ENCODE results near the gene THBS2.
"Not testable (repeated sequence)": the region's sequence is repeated elsewhere in the genome, so short reads cannot be mapped to it uniquely, and the experiment has no call there.

THBS2 gene

GRCh38 chr6:169271877-169272216, 18.2 kb upstream of the THBS2 start:
- DNase-seq (ENCODE audit: low read depth in 2 of 2) = no peak

DNA sequence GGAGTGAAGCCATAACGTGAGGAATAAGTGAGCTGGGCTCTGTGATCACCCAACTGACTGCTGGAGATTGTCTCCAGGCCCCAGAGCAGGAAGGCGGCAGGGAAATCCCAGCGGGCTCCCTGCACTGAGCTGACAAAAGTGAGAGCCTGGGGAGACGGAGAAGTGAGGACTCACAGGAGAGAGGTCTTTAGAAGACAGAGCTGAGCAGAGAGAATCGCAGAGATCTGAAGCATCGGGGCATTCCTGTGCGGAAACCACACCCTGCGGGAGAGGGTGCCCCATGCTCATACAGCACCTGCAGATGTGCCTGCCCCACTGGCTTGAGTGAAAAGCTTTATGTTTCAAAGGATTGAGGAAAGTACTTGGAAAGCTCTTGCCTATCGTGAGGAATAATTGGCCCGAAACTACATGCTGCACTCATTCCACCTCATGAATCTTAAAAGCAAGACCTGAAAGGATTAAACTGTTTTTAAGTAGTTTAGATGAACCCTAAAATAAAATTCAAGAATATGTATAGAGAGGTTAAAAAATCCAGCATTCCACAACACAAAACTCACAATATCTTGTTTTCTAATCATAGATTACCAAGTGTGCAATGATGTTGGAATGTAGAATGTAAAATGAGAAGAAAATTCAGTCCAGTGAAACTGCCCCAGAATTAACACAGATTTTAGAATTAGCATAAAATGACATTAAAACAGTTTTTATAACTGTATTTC, 17.7 kb upstream of the THBS2 start:
- DNase-seq (ENCODE audit: low read depth in 2 of 2) = no peak

- not testable (repeated sequence) for DNase-seq (ENCODE audit: low read depth in 2 of 2)
Measured at GRCh38 chr6:169270077-169270380, 16.4 kb upstream of the THBS2 start.

- no peak for DNase-seq (ENCODE audit: low read depth in 2 of 2)
Measured at GRCh38 chr6:169269180-169270076, 15.8 kb upstream of the THBS2 start.

- DNase-seq (ENCODE audit: low read depth in 2 of 2) = no peak
Measured at GRCh38 chr6:169268276-169268675, 14.6 kb upstream of the THBS2 start.

DNA sequence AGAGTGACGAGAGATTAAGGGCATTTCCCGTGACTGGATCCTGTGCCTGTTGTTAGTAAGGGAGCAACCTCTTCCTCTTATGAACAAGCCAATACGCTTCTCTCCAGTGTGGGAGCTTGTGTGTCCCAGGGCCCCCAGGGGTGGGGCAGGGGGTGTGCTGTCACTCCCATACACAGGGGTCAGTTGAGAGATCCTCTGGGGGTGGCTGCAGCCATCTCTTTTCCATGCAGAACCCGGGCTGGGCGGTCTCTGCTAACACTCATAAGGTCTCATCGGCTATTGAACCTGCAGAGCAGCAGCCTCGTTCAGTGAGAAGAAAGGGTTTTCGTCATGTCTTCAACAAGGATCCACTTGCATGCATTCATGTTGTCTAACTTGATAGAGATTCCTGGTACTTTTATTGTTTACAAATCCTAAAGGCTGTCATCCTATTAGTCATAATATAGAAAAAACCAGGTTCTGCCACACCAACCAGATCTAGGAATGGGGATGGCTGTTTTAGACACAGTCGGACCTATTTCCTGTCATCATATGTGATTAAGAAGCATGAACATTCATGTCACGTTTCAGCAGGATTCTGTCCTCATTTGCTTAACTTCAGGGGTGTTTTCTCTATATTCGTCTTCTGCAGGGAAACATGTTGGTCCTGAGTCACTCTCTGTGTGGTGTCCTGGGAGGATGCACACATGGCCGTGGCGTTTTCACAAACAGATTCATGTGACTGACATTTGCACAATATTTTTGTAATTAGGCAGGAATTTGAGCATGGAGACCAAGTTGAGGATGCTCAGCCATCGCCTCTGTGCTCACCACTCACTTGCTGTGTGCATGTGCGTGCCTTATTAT, 13.3 kb upstream of the THBS2 start:
- no peak for DNase-seq (ENCODE audit: low read depth in 2 of 2)

- DNase-seq (ENCODE audit: low read depth in 2 of 2) = no peak
Measured at GRCh38 chr6:169266261-169266660, 12.6 kb upstream of the THBS2 start.

DNA sequence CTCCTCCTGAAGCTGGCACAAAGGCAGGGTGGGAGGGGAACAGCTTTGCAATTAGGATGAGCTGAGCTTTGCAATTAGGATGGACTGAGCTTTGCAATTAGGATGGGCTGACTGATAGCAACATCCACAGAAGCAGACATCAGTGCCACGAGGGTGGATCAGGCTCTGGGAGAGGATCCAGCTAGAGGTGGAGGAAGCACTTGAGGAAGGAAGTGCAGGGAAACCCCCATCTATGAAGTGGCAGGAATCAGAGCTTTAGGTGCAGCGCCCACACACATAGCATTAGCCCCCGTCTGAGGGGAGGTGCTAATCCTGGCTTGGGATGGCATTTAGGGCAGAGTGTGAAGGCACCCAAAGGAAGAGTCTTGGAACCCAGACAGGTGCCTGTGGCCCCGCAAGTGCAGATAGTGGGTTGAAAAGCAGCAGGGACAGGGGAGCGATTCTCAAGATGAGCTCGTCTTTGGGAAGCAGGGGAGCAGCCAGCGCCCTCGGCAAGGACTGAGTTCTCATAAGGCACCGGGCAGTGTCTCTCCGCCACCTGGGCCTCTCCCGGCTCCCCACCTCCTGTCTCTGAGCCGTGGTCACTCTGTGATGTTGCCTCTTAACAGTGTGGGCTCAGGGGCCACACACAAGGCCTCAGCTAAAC, 12.0 kb upstream of the THBS2 start:
- DNase-seq (ENCODE audit: low read depth in 2 of 2) = no peak

DNA sequence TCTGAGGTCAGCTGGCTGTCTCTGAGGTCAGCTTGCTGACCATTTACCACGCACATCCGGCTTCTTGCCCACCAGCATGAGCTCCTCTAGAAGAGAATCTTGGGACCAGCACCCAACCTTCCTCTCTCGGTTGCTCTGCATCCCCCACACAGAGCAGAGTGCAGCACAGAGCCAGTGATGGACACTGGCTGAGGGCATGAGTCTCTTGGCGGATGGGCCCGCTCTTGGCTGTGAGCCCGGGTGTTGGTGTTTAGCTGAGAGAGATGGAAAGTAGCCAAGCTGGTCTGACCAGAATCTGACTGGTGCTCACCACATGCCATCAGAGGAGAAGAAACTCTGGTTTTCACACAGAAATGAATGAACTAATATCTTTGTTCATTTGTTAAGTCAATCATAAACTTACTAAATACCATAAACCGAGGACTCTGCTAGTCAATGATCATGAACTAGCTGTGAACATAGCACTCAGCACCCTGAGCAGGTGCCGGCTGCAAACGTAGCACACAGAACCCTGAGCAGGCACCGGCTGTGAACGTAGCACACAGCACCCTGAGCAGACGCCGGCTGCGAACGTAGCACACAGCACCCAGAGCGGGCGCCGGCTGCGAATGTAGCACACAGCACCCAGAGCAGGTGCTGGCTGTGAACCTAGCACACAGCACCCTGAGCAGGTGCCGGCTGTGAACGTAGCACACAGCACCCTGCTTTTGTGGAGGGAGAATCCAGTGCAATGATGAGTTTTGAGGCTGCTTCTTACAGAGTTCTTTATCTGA, 10.4 kb upstream of the THBS2 start:
- no peak for DNase-seq (ENCODE audit: low read depth in 2 of 2)

GRCh38 chr6:169263374-169263773, 9.7 kb upstream of the THBS2 start:
- no peak for DNase-seq (ENCODE audit: low read depth in 2 of 2)

GRCh38 chr6:169262602-169263001, 9.0 kb upstream of the THBS2 start:
- not testable (repeated sequence) for DNase-seq (ENCODE audit: low read depth in 2 of 2)

- DNase-seq (ENCODE audit: low read depth in 2 of 2) = no peak
Measured at GRCh38 chr6:169256518-169256917, 2.9 kb upstream of the THBS2 start.

GRCh38 chr6:169256061-169256460, 2.4 kb upstream of the THBS2 start:
- DNase-seq (ENCODE audit: low read depth in 2 of 2) = no peak

DNA sequence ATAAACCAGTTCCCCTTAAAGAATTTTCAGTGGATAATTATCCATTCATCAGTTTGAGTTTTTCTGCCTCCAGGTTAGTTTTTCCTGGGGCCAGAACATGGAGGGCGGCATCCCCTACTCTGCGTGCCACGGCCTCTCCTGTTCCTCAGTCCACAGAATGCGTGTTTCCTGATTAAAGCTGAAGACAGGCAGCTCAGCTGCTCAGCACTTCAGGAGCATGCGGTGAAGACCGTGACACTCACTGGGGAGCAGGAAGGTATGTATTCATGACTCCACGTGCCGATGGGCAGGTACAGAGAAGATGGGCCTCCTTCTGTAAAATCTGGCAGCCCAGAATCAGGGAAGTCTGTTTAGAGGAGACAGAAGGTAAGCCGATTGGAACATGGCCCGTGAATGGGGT, 2.0 kb upstream of the THBS2 start:
- DNase-seq (ENCODE audit: low read depth in 2 of 2) = no peak

DNA sequence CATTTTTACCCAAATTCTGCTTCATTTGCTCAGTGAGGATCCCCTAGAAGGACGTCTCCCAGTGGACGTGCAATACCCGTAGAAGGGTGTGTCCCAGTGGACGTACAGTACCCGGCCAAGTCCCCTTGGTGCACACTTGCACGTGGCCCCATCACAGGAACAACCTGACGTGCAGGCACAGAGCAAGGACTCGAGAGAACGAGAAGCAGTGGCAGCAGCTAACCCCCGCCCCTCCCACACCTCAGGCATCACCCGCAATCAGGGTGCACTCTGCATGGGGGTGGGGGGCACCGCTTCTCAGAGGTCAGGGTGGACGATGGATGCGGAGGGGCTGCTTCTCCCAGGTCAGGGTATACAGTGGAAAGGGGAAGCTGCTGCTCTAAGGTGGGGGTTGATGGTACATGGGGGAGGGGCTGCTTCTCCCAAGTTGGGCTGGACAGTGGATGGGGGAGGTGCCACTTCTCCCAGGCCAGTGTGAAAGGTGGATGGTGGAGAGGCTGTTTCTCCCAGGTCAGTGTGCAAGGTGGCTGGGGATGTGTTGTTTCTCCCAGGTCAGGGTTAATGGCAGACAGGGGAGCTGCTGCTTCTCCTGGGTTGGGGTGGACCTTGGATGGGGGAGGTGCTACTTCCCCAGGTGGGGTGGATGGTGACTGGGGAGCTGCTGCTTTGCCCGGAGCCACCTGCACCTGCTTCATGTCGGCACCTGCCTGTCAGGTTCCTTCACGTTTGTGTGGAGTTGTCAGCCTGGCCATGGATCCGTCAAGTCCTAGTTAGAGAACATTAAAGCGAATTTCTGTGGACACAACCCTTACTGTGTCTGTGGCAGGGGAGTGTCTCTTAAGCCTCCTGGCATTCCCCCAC, 1.0 kb upstream of the THBS2 start:
- DNase-seq (ENCODE audit: low read depth in 2 of 2) = no peak

- no peak for DNase-seq (ENCODE audit: low read depth in 2 of 2)
Measured at GRCh38 chr6:169252505-169253189, 999 bp downstream of the THBS2 start.

DNA sequence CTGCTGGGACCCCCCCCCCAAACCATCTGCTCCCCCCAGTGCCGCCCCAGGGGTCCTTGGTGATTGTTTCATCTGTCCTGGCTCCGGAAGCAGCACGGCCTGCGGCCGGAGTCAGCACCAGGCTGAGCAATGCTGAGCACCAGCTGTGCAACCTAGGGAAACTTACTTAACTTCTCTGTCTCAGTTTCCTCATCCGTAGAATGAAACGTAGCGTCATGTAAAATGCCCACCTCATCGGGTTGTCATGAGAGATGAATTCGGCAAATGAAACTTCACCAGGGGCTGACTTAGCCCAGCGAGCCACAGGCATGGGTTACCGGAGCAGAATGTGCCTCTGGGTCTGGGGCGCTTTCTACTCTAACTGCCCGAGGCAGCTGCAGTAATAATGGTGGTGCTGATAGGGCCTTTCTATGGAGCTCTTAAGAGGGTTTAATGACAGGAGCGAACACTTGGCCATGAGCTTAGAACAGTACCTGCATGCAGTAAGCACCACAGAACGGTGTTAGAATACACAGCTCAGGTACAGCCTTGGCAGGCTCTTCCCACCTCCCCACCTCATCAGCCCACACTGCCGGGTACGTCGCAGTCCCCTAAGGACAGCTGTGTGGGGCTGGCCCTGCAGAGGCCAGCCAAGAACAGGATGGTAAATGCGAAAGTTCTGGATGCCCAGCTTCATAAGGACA, 1.7 kb downstream of the THBS2 start:
- no peak for DNase-seq (ENCODE audit: low read depth in 2 of 2)

- DNase-seq (ENCODE audit: low read depth in 2 of 2) = no peak
Measured at GRCh38 chr6:169251371-169251802, 2.3 kb downstream of the THBS2 start.

GRCh38 chr6:169250660-169251059, 3.0 kb downstream of the THBS2 start:
- no peak for DNase-seq (ENCODE audit: low read depth in 2 of 2)
